ENCODE results near the gene NDST1. TPM values are rescaled to one million over a fixed set of nuclear protein-coding genes. Genes with fewer than 3 reads are reported as not detected.

Gene NDST1
- total RNA-seq, 2 experiments from 2014 or later, result 2.9 to 3.3 TPM

DNA sequence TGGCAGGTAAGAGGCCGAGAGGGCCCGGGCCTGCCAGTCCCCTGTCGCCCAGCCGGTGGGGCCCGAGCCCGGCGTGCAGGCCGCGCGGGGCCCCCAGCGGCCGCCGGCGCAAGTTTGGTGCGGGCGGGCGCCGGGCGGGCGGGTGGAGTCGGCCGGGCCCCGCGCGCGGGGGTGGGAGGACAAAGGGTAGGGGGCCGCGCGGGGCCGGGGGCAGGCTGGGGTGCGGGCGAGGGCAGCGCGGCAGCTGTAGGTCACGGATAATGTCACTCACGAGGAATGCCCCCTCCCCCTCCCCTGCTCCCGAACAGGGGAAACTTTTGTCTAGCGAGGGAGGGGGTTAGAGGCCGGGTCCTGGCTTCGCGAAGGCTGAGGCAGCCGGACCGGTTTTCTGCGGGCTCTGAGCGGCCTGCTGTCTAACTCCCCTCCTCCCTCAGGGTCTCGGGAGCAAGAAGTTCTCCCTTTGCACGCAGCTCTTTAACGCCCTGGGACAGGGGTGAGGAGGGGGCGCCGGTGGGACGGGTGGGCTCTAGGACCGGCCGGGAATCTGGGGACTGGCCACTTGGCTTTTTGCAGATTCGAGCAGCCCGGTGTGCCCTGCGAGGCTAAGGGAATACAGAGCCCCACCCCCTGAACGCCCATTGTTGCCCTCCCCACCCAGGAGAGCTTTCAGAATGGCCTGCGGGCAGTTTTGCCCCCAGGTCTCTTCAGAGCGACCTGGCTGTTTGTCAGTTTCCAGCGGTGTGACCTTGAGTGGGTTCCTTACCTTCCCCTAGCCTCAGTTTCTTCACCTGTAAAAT is 21.3 kb upstream of the NDST1 start:
- Mint-ChIP-seq H3K36me3 (ENCODE audit: low read depth) (no peaks in the 10 kb centered on the region), H3K27ac (no peak overlapping the region), H3K4me1 (ENCODE audit: low read depth) (peaks cover 7% of the 10 kb centered on the region), H3K4me3 (peak overlapping the region; percentile 58), H3K9me3 (no peaks in the 10 kb centered on the region), H3K27me3 (peaks cover 6% of the 10 kb centered on the region)
- DNase-seq, result peak; percentile 42
- ChIA-PET CTCF (interaction anchor here (1.1 to 1.7 kb wide), 2 partner anchors 27 to 39 kb away, joined by 4 read pairs; no protein-coding TSS in a partner anchor), POLR2A (interaction anchor here (1.2 kb wide), 1 partner anchor 39 kb away, joined by 3 read pairs; no protein-coding TSS in a partner anchor)
- TF ChIP-seq, protein P1, sequence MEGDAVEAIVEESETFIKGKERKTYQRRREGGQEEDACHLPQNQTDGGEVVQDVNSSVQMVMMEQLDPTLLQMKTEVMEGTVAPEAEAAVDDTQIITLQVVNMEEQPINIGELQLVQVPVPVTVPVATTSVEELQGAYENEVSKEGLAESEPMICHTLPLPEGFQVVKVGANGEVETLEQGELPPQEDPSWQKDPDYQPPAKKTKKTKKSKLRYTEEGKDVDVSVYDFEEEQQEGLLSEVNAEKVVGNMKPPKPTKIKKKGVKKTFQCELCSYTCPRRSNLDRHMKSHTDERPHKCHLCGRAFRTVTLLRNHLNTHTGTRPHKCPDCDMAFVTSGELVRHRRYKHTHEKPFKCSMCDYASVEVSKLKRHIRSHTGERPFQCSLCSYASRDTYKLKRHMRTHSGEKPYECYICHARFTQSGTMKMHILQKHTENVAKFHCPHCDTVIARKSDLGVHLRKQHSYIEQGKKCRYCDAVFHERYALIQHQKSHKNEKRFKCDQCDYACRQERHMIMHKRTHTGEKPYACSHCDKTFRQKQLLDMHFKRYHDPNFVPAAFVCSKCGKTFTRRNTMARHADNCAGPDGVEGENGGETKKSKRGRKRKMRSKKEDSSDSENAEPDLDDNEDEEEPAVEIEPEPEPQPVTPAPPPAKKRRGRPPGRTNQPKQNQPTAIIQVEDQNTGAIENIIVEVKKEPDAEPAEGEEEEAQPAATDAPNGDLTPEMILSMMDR (IDR thresholded peaks at IDR 0.05), result no peak
- intact Hi-C loops (cut with micrococcal nuclease), result no loop called here
- ATAC-seq, result peak; percentile 67

DNA sequence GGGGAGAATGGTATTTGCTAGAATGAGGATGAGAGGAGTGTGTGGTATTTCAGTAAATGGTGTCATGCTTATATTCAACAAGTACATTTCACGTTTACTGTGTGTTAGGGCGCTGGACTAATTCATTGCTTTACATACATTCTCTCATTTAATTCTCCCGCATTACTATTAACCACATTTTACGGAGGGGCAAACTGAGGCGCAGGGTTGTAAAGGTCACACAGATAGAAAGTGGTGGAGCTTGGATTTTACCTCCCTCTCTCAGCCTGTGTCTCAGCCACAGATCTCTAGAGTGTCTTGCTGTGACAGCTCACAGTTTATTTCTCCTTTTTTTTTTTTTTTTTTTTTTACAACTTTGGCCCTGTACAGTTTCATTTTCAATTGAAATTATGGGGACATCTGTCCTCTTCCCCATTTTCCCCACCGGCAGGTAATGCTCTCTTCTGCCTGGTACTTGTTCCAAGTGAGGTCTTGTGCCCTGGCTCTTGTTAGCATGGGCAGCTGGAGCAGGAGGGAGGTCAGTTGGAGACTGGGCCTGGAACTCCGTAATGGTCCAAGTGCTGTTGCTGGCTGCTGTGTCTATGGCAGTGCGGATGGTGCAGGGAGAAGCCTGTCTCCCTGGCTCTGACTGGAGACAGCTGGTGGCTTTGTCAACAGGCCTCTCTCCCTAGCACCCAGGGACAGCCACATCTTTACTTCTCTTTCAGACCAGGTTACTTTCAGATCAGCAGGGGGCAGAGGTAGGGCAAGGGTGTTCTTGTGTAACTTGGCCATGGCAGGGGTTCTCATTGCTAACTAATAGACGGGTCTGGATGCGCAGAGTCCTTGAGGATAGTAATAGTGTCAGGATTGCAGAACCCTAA is 20.5 kb upstream of the NDST1 start:
- DNase-seq, result no peak
- CTCF ChIA-PET, result interaction anchor here (1.1 to 1.7 kb wide), 2 partner anchors 28 to 38 kb away, joined by 4 read pairs; no protein-coding TSS in a partner anchor
- H3K27ac Mint-ChIP-seq, result no peak overlapping the region
- intact Hi-C loops (cut with micrococcal nuclease), result no loop called here
- no peak for ATAC-seq
- POLR2A ChIA-PET, result no interaction called here
- H3K4me1 Mint-ChIP-seq (ENCODE audit: low read depth), result peaks cover 7% of the 10 kb centered on the region
- peak overlapping the region; percentile 58 for H3K4me3 Mint-ChIP-seq
- no peaks in the 10 kb centered on the region for H3K9me3 Mint-ChIP-seq
- TF ChIP-seq, protein P1 (IDR thresholded peaks at IDR 0.05), result no peak
- peaks cover 6% of the 10 kb centered on the region for H3K27me3 Mint-ChIP-seq
- no peaks in the 10 kb centered on the region for H3K36me3 Mint-ChIP-seq (ENCODE audit: low read depth)

DNA sequence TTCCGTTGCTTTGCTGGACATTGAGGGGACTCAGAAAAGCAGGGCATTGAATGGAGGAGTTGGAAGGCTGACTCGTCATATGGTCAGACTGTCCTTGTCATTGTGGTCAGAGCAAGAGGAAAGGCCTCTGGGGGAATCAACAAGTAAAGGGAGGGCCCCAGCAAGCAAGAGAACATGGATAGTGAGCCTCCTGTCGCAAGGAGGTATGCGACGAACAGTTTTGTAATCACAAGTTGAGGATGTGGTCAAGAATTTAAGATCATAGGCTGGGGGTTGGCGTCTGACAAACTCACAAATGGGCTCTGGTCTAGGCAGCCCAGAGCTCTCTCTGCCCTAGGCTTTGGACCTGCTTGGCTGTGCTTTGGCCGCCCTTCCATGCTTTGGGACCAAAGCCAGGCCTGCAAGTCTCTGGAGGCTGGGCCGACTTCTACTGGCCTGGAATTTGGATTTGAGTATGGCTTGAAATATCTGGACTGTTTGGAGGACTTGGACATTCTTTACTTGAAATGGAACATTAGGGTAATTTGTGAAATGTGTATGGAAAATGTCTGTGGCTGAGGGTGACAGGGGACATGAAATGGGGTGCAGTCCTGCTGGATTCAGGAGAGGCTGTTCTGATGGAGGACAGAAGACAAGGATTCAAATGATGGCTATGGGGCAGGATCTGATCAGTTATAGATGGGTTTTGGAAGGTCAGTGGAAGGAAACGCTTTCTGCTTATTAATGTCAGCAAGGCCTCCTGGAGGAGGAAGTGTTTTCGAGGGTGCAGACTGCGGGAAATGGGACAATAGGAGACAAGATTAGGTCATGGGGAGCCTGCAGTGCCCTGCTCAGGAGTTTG is 19.2 kb upstream of the NDST1 start:
- ChIA-PET POLR2A (no interaction called here), CTCF (interaction anchor here (1.1 kb wide), 1 partner anchor 29 kb away, joined by 3 read pairs; no protein-coding TSS in a partner anchor)
- H3K4me3 Mint-ChIP-seq, result no peak overlapping the region
- DNase-seq (no peak), ATAC-seq (no peak)
- H3K4me1 Mint-ChIP-seq (ENCODE audit: low read depth), result peaks cover 7% of the 10 kb centered on the region
- TF ChIP-seq, protein P1 (IDR thresholded peaks at IDR 0.05), result no peak
- no peaks in the 10 kb centered on the region for H3K36me3 Mint-ChIP-seq (ENCODE audit: low read depth)
- peaks cover 6% of the 10 kb centered on the region for H3K27me3 Mint-ChIP-seq
- no peaks in the 10 kb centered on the region for H3K9me3 Mint-ChIP-seq
- H3K27ac Mint-ChIP-seq, result no peak overlapping the region
- intact Hi-C loops (cut with micrococcal nuclease), result no loop called here

DNA sequence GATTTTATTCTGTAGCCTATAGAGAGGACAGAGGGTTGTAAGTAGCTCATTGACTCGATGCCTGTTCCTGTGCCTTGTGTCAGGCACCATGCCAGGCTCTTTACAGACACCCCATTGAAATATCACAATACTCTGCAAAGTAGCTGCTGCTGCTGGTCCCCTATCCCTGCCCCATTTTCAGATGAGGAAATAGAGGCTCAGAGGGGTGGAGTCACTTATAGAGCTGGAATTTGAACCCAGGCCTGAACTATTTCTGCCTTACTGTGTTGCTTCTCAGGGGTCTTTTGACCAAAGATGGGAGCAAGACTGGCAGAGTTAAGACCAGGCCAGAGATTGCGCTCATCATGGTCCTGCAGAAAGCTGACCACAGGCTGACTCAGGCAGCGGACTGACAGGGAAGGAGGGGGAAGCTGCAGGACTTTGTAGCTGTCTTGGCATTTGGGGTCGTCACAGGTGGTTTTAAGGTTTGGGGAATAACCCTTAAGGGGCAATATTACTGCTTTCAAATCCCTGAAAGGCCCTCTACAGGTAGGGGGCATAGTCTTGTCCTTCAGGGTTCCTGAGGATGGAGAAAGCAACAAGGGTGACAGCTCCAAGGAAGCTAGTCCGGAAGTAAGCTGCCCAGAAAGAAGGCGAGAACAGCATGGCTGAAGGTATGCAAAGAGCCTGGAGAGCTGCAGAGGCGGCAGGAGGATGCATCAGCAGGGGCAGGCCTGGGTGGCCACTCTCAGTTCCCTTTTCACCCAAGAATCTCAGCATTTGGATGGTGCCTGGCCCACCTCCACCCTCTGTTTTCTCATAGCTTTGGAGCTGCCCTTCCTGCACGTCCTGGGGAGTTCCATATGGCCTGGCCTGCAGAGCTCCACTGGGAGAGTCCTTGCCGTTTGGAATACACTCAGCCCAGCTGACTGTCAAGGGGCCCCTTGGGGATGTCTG is 18.3 kb upstream of the NDST1 start:
- DNase-seq (no peak), ATAC-seq (no peak)
- intact Hi-C loops (cut with micrococcal nuclease), result no loop called here
- Mint-ChIP-seq H3K4me3 (no peak overlapping the region), H3K36me3 (ENCODE audit: low read depth) (no peaks in the 10 kb centered on the region), H3K9me3 (no peaks in the 10 kb centered on the region), H3K27me3 (peaks cover 6% of the 10 kb centered on the region), H3K4me1 (ENCODE audit: low read depth) (peaks cover 7% of the 10 kb centered on the region), H3K27ac (no peak overlapping the region)
- POLR2A ChIA-PET, result interaction anchor here (0.6 kb wide), 1 partner anchor 992 kb away, joined by 3 read pairs; no protein-coding TSS in a partner anchor
- CTCF ChIA-PET, result interaction anchor here (0.6 to 1.1 kb wide), 3 partner anchors 30 to 71 kb away, joined by 3 read pairs; no protein-coding TSS in a partner anchor
- TF ChIP-seq, protein P1 (IDR thresholded peaks at IDR 0.05), result no peak

Data from activated CD8-positive, alpha-beta T cell treated with anti-CD3 and anti-CD28 coated beads for 36 hours (primary cell).